Dedifferentiated amniotic fluid mesenchymal stem cell (primary cell): ENCODE data around the gene POPDC3.
A peak's percentile ranks its signal among the peaks of the same experiment; 100 is the strongest.

Source experiments
- DNase-seq: peaks from one replicate; pipeline ENCODE4 v3.0.0-alpha.2; 2016; ENCODE audit errors: extremely low spot score

The POPDC3 gene, protein sequence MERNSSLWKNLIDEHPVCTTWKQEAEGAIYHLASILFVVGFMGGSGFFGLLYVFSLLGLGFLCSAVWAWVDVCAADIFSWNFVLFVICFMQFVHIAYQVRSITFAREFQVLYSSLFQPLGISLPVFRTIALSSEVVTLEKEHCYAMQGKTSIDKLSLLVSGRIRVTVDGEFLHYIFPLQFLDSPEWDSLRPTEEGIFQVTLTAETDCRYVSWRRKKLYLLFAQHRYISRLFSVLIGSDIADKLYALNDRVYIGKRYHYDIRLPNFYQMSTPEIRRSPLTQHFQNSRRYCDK

DNA sequence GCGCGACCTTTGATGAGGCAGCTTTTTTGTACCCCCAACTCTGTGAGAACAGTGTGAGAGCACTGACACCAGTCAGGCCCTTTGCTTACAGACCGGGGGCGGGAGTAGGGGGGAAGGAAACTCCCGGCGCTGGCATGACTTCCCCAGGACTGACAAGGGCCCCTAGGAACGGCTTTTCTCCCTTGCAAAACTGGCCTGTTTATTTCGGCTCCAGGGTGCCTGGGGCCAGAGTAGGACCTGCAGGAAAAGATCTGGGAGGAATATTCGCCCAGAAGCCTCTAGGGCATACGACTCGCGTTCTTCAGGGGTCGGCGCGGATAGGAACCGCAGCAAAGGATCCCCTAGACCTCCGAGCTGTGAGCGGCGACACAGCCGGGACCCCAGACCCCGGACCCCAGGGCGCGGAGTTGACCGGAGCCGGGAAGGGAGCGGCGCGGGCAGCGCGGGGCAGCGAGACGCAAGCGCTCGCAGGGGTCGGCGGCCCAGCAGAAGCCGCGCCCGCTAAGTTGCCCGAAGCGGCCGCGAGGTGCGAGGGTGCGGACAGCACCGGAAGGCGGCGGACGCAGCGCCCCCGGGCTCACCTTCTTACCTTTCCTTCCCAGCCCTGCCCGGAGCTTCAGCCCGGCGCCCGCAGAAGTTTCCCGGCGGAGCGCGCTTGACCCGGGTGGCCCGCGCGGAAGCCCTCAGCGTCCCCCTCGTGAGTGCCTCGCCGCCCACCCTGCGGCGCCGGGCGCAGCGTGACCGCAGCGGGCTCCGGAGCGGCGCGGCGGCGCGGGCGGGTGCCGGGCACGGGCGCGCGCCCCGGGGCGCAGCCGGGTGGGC lies at the start of gene POPDC3:
TSS of gene POPDC3 (minus strand) at position 771 of the 822 bp plus-strand sequence. CDS start 18,105 bp downstream, outside the sequence.
- no peak for DNase-seq

DNA sequence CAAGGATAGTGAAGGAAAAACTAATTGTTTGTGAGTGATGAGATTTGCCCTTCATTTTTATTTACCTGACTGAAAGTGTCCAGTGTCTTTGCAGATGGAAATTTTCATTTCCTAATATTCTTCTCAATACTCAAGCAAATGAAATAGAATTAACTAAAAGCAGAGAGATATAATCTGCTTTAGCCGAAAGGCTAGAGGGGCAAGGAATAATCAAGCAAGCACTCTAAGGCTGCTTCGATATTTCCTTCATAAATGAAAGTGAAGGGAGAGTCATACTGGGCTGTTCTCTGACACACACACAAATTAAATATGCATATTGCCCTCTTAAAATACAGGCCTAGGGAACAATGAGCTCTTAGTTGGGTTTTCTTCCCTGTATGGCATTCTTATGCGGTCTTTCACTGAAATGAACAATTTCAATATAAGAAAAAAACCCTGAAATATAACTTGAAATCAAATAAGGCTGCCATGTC lies 47.5 kb upstream of the POPDC3 start:
- peak; percentile 9 for DNase-seq

DNA sequence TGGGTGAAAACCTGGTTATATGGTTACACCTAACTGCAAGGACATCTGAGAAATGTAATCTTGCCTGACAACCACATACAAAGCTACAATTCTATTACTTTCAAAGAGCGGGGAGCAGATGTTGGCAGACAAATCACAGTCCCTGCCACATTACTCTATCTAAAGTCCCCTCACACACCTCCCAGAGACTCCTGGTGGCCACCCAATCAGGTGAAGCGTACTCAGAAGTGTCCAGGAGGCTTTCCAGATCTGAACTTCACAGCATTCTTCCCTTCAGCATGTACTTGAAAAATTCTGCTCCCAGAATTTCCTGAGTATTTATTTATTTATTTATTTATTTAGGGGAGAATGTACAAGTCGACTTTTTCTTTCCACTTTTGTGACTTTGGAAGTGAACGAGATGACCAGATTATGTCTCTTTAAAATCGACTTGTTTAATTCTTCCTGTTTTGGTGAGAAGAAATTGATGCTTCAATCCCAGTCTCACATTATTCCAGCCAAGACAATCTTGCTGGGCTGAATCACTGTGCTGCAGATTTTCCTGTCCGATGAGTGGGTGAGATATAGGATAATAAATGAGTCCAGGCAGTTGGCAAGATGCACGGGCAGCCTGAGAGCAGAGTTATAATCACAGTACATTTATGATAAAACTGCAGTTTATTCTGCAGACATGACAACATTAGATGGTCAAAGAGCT lies 46.9 kb upstream of the POPDC3 start:
- peak; percentile 14 for DNase-seq

DNA sequence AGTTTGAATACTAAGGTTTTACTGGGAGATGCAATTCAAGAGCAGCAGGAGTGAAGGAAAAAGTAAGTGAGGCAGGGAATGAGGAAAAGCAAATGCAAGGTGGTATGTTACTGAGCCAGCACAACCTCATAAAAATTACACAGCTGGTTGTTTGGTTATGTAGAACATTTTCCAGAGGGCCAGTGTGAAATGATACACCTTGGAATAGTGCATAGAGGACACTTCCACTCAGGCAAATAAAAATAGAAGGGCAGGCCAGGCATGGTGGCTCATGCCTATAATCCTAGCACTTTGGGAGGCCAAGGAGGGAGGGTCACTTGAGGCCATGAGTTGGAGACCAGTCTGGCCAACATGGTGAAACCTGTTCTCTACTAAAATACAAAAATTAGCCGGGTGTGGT lies 43.4 kb upstream of the POPDC3 start:
- no peak for DNase-seq

DNA sequence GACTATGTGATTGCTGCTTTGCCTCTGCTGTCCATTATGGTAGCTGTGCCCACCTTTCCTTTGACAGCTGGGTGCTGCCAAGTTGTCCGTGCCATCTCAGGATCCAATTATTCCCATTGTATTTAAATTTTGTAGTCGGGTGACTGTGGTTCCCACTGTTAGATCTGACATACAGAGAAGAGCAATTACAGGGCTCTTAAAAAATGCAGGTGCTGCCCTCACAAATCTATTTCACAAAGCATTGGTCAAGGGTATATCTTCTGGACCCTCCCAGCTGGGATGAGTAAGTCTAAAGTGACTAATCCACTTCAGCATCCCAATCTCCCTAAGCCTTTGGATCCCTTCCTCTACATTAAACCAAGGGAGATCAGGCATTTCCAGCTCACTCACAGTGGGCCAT lies 41.4 kb upstream of the POPDC3 start:
- peak; percentile 11 for DNase-seq

DNA sequence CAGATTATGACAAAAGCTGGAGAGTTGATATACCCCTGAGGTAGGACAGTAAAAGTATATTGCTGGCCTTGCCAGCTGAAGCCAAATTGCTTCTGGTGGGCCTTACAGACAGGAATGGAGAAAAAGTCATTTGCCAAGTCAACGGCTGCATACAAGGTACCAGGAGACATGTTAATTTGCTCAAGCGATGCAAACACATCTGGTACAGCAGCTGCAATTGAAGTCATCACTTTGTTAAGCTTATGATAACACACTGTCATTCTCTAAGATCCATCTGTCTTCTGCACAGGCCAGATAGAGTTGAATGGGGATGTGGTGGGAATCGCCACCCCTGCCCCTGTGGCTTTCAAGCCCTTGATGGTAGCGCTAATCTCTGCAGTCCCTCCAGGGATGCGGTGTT lies 40.4 kb upstream of the POPDC3 start:
- DNase-seq, result peak; percentile 5

DNA sequence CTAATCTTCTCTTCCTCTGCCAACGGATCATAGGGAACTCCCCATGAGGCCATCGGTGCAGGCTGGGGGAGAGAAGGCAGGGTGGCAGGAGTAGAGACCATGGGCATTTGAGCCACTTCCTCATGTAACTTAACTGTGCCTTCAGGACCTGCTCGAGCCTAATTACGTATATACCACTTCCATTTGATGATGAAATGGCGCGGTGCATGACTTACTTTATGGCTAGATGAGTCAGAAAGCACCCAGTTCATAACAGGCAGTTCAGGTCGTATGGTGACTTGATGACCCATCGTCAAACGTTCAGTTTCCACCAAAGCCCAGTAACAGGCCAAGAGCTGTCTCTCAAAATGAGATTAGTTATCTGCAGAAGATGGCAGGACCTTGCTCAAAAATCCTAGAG lies 39.4 kb upstream of the POPDC3 start:
- DNase-seq, result peak; percentile 4

DNA sequence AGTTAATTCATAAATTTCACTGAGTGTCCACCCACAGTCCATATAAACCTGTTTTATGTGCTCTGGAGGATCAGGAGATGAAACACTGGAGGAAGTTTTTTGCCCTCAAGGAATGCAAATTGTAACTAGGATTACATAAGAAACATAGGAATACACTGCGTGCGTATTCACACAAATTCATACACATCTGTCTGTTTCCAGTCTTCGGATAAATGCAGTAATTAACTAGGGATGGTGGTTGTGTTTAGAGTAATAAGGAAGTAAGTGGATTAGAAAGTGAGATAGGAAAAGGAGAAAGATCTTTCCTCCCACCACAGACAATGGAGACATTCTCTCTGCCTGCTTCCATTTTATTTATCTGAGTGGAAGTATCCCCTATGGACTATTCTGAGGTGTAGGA lies 35.7 kb upstream of the POPDC3 start:
- DNase-seq, result no peak

DNA sequence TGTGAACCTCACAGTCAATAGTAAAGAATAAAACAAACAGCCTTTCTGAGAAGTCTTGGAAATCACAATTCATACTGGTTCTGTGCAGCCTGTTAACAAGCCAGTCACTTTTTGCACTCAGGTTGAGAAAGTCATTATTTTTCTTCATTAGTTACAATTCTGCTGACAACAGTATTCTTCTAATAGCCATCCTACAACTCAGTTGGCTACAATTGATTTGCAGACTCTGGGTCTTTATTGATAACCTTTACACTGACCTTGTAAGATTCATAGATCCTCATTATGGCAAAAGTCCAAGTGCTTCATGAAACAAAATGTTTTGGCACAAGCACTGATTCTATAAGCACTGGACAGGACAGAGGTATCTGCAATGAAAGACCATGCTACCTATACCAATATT lies 34.9 kb upstream of the POPDC3 start:
- peak; percentile 12 for DNase-seq

DNA sequence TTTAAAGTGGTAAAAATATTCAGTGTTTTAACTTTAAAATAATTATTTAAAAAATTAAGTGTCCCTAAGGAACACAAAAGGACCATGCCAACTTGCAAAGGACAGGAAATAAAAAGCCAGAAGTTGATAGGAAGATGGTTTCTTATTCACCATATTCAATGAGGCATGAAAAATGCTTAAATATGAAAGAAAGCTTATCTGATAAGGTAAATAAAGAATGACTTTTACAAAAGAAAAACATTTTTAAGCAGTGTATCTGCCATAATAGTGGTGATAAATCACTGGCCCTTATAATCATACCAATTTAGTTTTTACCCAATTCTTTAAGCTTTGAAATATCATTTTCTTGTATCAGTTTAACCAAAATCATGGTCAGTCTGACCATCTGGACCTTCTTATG lies 33.5 kb upstream of the POPDC3 start:
- peak; percentile 10 for DNase-seq

DNA sequence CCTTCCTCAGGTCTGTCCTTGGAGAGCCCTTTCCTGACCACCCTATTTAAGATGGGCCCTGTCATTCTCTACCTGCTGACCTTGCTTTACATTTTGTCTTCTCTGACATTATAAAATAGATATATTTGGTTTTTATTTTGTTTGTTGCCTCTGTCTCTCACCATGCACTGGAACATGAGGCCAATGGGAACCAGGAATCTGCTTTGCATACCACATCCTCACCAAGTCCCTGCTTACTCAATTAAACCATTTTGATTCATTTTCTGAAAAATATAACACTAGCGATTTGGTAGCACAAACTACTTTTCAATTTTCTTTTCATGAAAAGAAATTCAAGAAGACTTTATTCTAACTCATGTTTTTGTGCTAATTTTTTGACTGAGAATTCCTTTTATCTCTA lies 32.8 kb upstream of the POPDC3 start:
- peak; percentile 9 for DNase-seq

DNA sequence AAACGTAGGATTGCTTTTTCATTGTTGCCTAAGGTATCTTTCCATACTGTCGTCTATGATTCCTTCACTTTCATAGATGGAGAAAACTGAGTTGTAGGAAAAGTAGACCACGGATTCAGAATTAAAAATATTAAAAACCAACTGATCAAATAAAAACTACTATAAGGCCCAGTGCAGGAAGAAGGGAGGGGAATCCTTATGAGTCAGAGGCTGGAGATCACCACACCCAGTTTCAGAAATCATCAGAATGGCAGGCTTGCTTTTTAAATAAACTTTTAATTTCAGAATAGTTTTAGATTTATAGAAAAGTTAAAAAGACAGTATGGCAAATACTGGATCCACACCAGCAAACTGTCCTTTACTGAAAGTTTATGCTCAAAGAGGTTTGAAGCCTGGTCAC lies 32.0 kb upstream of the POPDC3 start:
- peak; percentile 45 for DNase-seq

DNA sequence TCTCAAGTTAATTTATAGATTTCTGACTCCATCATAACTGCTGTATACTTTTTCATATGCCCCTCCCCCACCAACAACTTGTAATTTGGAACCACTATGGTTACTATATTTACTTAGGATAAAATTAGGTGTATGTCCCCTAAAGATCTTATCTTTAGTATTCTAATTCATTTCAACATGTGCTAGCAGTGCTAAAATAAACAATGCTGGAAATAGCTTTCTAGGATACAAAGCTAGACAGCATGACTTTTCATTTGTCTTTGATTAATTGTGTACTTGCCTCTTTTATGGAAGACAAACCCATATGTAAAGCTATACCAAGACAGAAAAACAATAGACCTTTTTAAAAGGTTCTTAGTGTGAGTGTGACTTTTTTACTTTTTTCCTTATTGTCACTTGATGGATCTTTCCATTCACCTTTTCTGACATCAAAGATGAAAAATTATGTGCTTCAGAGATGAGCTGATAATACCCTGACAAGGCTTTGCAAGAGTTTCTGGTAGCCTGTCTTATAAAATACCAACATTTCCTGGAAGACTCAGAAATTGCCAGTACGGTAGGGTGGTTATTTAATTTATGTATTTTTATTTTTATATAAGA lies 31.2 kb upstream of the POPDC3 start:
- peak; percentile 1 for DNase-seq

DNA sequence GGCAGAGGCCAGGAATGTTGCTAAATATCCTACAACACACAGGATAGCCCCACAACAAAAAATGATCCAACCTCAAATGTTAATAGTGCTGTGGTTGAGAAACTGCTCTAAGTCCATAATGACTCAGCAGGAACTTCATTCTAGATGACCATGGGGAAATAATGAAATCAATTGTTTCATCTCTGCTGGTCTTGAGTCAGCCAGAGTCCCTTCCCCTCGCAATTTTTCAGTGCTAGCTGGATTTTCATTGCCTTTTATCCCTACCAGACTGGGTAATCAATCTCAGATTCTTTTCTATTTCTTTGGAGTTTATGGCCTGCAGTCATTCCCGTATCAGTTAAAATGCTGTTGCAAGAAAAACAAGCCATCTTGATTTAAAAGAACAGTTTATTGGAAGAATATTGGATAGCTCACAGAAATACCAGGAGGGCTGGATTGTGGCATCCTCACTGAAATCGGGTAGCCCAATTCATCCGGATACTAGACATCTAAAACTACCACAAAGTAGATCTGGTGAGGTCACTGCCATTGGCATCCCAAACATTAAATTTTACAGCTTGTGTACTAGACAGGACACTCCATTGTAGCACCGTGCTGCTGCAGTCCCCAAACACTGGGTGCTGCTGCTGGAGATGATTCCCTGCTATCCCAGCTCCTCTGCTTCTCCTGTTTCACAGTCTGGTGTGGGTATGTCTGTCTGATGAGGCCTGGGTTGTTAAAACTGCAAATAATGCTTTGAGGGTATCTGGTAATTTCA lies 30.3 kb upstream of the POPDC3 start:
- peak; percentile 17 for DNase-seq

DNA sequence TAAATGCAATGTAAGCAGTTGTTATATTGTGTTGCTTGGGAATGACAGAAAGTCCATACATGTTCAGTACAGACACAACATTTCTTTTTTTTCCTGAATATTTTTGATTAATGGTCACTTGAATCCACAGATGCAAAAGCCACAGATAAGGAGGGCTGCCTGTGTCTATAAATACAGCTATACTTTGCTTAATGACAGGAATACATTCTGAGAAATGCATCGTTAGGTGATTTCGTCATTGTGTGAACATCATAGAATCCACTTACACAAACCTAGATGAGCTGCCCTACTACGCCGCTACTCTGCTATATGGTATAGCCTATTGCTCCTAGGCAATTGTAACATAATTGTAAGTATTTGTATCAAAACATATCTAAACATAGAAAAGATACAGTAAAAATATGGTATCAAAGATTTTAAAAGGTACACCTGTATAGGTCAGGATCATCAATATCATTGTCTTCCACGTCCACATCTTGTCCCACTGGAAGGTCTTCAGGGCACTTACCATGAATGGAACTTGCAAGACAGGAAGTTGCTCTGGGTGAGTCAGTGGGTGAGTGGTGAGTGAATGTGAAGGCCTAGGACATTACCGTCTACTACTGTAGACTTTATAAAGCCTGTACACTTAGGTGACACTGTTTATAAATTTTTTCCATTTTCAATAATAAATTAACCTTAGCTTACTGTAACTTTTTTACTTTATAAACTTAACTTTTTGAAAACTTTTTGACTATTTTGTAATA lies 27.9 kb upstream of the POPDC3 start:
- DNase-seq, result peak; percentile 14

DNA sequence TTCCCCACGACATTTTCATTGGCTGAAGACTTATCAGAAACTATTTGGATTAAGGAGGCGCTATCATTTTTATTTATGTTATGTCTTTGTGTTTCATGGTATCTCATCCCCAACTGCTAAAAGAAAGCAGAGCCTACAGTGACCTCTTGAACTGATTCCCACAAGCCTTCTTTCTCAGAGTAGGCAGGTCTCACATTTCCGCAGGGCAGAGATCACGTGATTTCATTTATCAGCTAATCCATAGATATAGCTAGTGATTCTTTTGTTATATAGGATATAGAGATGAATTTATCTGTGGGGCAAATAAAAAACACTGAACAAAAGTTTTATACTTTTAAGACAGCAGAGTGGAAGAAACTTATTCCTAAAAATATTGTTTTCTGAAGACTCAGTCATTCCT lies 25.0 kb upstream of the POPDC3 start:
- no peak for DNase-seq

DNA sequence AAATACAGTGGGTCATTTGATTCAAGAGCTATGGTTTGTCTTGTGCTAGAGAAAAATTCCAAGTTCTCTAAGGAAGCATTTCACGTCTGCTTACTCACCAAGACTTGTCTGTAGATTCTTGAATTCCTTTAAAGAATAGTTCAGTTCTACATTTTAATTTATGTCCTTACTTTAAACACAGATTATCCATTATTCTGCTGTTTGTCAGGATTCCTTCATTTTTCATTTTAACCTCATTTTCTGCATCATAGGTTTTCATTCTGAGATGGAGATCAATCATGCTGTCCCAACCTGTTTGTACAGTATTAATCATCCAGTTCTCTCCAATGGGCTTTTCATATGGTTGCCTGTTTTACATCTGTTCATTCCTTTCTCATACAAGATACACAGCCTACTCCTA lies 24.5 kb upstream of the POPDC3 start:
- DNase-seq, result no peak

DNA sequence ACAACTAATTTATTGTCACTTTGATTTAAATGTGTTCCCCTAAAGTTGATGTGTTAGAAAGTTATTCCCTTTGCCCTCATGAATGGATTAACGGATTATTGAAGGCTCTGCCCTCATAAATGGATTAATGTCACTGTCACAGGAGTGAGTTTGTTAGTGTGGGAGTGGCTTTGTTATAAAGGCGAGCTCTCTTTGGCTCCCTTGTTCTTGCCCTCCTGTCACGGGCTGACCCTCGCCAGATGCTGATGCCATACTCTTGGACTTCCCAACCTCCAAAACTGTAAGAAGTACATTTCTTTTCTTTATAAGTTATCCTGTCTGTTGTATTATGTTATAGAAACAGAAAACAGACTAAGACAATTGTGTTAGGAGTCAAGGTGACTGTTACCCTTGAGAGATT lies 22.7 kb upstream of the POPDC3 start:
- DNase-seq, result no peak

DNA sequence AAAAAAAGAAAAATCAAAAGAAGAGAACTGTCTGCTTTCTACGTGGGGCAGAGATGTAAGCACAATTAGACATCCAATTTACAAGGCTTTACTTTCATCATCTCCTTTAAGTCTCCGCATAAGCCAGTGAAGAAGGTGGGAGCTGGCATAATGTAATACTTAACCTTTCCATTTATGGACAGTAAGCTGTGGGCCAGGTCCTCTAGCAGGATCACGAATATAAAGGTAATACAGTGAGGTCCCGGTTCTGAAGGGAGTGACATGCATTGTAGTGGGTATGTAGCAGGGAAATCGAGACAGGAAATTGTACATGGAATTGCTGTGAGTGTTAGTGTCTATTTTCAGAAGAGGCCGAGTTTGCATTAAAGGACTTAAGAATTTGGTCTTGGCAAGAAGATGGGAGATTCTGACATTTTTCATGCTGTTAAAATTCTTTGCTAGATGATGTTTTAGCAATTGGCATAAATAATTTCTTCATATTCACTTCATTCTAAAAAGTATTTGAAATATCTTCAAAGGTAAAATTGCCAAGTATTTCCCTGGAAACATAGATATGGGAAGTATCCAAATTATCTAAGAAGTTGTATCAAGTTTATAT lies 20.4 kb upstream of the POPDC3 start:
- peak; percentile 8 for DNase-seq

DNA sequence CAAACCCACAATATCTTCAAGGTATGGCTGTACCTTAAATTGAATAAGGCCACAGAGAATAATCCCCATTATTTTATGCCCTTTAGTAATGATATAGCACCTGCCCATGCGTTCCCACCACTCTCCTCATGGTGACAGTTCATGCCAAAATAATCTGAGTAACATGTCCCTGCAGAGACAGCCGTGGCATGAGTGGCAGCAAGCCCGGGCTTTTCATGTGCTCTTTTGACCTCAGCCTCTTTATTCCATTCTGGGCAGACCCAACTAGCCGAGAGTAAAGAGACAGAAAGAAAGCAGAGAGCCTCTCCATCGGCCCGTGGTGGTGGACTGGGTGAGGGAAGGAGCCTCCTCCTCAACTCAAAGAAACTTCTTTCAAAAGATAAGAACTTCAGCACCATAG lies 19.9 kb upstream of the POPDC3 start:
- DNase-seq, result no peak
